ENCODE measurements around the gene SORBS2.
"Not testable (repeated sequence)": the region's sequence is repeated elsewhere in the genome, so short reads cannot be mapped to it uniquely, and the experiment has no call there.

Gene SORBS2

GRCh38 chr4:185811509-185812364 lies at the start of gene SORBS2:
Gene SORBS2, minus strand, starts transcription at chr4:185812194. Its CDS starts 121,623 bp downstream, at chr4:185690571.
- in situ Hi-C loops (cut with HindIII; ENCODE audit: low sequenced_read_pairs): no loop called here

GRCh38 chr4:185859111-185859510 lies 47.1 kb upstream of the SORBS2 start:
- in situ Hi-C loops (cut with HindIII; ENCODE audit: low sequenced_read_pairs): no loop called here

GRCh38 chr4:185857561-185857960 lies 45.6 kb upstream of the SORBS2 start:
- in situ Hi-C loops (cut with HindIII; ENCODE audit: low sequenced_read_pairs): not testable (repeated sequence)

- in situ Hi-C loops (cut with HindIII; ENCODE audit: low sequenced_read_pairs): no loop called here
Measured at GRCh38 chr4:185853841-185854240, 41.8 kb upstream of the SORBS2 start.

- in situ Hi-C loops (cut with HindIII; ENCODE audit: low sequenced_read_pairs): no loop called here
Measured at GRCh38 chr4:185852961-185853360, 41.0 kb upstream of the SORBS2 start.

GRCh38 chr4:185849664-185850550 lies 37.9 kb upstream of the SORBS2 start:
- in situ Hi-C loops (cut with HindIII; ENCODE audit: low sequenced_read_pairs): no loop called here

- in situ Hi-C loops (cut with HindIII; ENCODE audit: low sequenced_read_pairs): no loop called here
Measured at GRCh38 chr4:185847352-185848097, 35.5 kb upstream of the SORBS2 start.

- in situ Hi-C loops (cut with HindIII; ENCODE audit: low sequenced_read_pairs): no loop called here
Measured at GRCh38 chr4:185846505-185847150, 34.6 kb upstream of the SORBS2 start.

GRCh38 chr4:185845966-185846365 lies 34.0 kb upstream of the SORBS2 start:
- in situ Hi-C loops (cut with HindIII; ENCODE audit: low sequenced_read_pairs): no loop called here

- in situ Hi-C loops (cut with HindIII; ENCODE audit: low sequenced_read_pairs): no loop called here
Measured at GRCh38 chr4:185841451-185841850, 29.5 kb upstream of the SORBS2 start.

- in situ Hi-C loops (cut with HindIII; ENCODE audit: low sequenced_read_pairs): no loop called here
Measured at GRCh38 chr4:185840953-185841352, 29.0 kb upstream of the SORBS2 start.

- in situ Hi-C loops (cut with HindIII; ENCODE audit: low sequenced_read_pairs): no loop called here
Measured at GRCh38 chr4:185840201-185840600, 28.2 kb upstream of the SORBS2 start.

GRCh38 chr4:185839770-185840169 lies 27.8 kb upstream of the SORBS2 start:
- in situ Hi-C loops (cut with HindIII; ENCODE audit: low sequenced_read_pairs): no loop called here

- in situ Hi-C loops (cut with HindIII; ENCODE audit: low sequenced_read_pairs): no loop called here
Measured at GRCh38 chr4:185839194-185839712, 27.3 kb upstream of the SORBS2 start.

GRCh38 chr4:185838514-185839193 lies 26.7 kb upstream of the SORBS2 start:
- in situ Hi-C loops (cut with HindIII; ENCODE audit: low sequenced_read_pairs): no loop called here

- in situ Hi-C loops (cut with HindIII; ENCODE audit: low sequenced_read_pairs): no loop called here
Measured at GRCh38 chr4:185838104-185838452, 26.1 kb upstream of the SORBS2 start.

- in situ Hi-C loops (cut with HindIII; ENCODE audit: low sequenced_read_pairs): no loop called here
Measured at GRCh38 chr4:185837415-185838103, 25.6 kb upstream of the SORBS2 start.

- in situ Hi-C loops (cut with HindIII; ENCODE audit: low sequenced_read_pairs): no loop called here
Measured at GRCh38 chr4:185836241-185837084, 24.5 kb upstream of the SORBS2 start.

Data from DLD1 (cell line).